Neural cell (in vitro differentiated cells): ENCODE data around the gene NANOS3. TPM values are rescaled to one million over a fixed set of nuclear protein-coding genes. Genes with fewer than 3 reads are reported as not detected.

Source experiments
- H2AFZ ChIP-seq: fragments of 200-600, 300-800 bp; sonication (generic), shearing (Covaris generic); 2 replicates; pipeline ENCODE4 v1.6.0; 2014; ENCODE audit warnings: low read depth, mild to moderate bottlenecking, antibody characterized with exemption, low read length, moderate library complexity
- H3F3A ChIP-seq: fragments of 200-600 bp; shearing (Covaris generic); 2 replicates; pipeline ENCODE4 v1.6.1; 2016; ENCODE audit warnings: mild to moderate bottlenecking, moderate library complexity, mixed read lengths, antibody characterized with exemption, low read length; ENCODE audit not compliant: insufficient read depth, poor library complexity, severe bottlenecking
- H3K27ac ChIP-seq: fragments of 200-600, 300-800 bp; sonication (generic), shearing (Covaris generic); 2 replicates; pipeline ENCODE4 v1.5.1; 2014; ENCODE audit warnings: mild to moderate bottlenecking, low read length, moderate library complexity
- H3K27me3 ChIP-seq: fragments of 300-800, 200-600 bp; sonication (generic), shearing (Covaris generic); 2 replicates; pipeline ENCODE4 v1.6.0; 2014; ENCODE audit warnings: mild to moderate bottlenecking, low read depth, low read length, moderate library complexity; ENCODE audit not compliant: insufficient read depth
- H3K36me3 ChIP-seq: fragments of 300-800, 200-600 bp; sonication (generic), shearing (Covaris generic); 2 replicates; pipeline ENCODE4 v1.5.1; 2014; ENCODE audit warnings: mild to moderate bottlenecking, antibody characterized with exemption, low read length, moderate library complexity; ENCODE audit not compliant: insufficient read depth
- H3K4me2 ChIP-seq: fragments of 300-800, 200-600 bp; sonication (generic), shearing (Covaris generic); 2 replicates; pipeline ENCODE4 v1.6.0; 2014; ENCODE audit warnings: mild to moderate bottlenecking, low read length
- H3K4me3 ChIP-seq: fragments of 300-800, 200-600 bp; sonication (generic), shearing (Covaris generic); 2 replicates; pipeline ENCODE4 v1.5.1; 2014; ENCODE audit warnings: mild to moderate bottlenecking, low read length, moderate library complexity
- H3K79me2 ChIP-seq: fragments of 200-600 bp; shearing (Covaris generic); replicated peaks from 2 replicates; pipeline ENCODE4 v1.6.0; 2014; ENCODE audit warnings: mild to moderate bottlenecking, low read length, moderate library complexity; ENCODE audit not compliant: insufficient read depth
- H3K9ac ChIP-seq: fragments of 300-800, 200-600 bp; sonication (generic), shearing (Covaris generic); 2 replicates; pipeline ENCODE4 v1.6.1; 2016; ENCODE audit warnings: mild to moderate bottlenecking, low read length, mixed read lengths
- H3K9me2 ChIP-seq: fragments of 200-600 bp; shearing (Covaris generic); 2 replicates; pipeline ENCODE4 v1.6.1; 2016; ENCODE audit warnings: mild to moderate bottlenecking, low read length, mixed read lengths; ENCODE audit not compliant: insufficient read depth
- H3K9me3 ChIP-seq: fragments of 200-600, 300-800 bp; sonication (generic), shearing (Covaris generic); 2 replicates; pipeline ENCODE4 v1.6.1; 2016; ENCODE audit warnings: mild to moderate bottlenecking, mixed run types, low read length, moderate library complexity, mixed read lengths
- H4K20me1 ChIP-seq: fragments of 200-600 bp; shearing (Covaris generic); 2 replicates; pipeline ENCODE4 v1.6.1; 2016; ENCODE audit warnings: mild to moderate bottlenecking, mixed run types; ENCODE audit not compliant: insufficient read depth
- EP300 ChIP-seq: fragments of 450-650 bp; conservative IDR thresholded peaks from 2 replicates; pipeline ENCODE4 v1.6.1; 2014; ENCODE audit warnings: antibody characterized with exemption, mild to moderate bottlenecking, moderate library complexity; ENCODE audit not compliant: poor library complexity, severe bottlenecking
- EZH2 ChIP-seq: fragments of 200-600, 300-800 bp; shearing (Covaris generic), sonication (generic); IDR thresholded peaks from 2 replicates; pipeline ENCODE4 v1.6.1; 2014; ENCODE audit warnings: antibody characterized with exemption, low read length, borderline replicate concordance, mild to moderate bottlenecking; ENCODE audit not compliant: insufficient read depth, poor library complexity, severe bottlenecking
- MXI1 ChIP-seq: fragments of 450-650 bp; conservative IDR thresholded peaks from 2 replicates; pipeline ENCODE4 v1.6.1; 2014; ENCODE audit warnings: antibody characterized with exemption, mild to moderate bottlenecking; ENCODE audit not compliant: poor library complexity, severe bottlenecking
- POLR2AphosphoS5 ChIP-seq: IDR thresholded peaks from 2 replicates; pipeline ENCODE4 v1.6.1; 2012
- RAD21 ChIP-seq: fragments of 450-650 bp; conservative IDR thresholded peaks from 2 replicates; pipeline ENCODE4 v1.6.1; 2014; ENCODE audit warnings: antibody characterized with exemption, mild to moderate bottlenecking, moderate library complexity
- SMC3 ChIP-seq: fragments of 450-650 bp; conservative IDR thresholded peaks from 2 replicates; pipeline ENCODE4 v1.6.1; 2014; ENCODE audit warnings: antibody characterized with exemption, mild to moderate bottlenecking, moderate library complexity; ENCODE audit not compliant: poor library complexity
- TAF1 ChIP-seq: IDR thresholded peaks from 2 replicates; pipeline ENCODE4 v1.6.1; 2012; ENCODE audit warnings: low read depth
- polyA plus RNA-seq: library from polyadenylated mRNA; depleted of rRNA; stranded (reverse); fragments of >200 nt; gene quantifications from 2 replicates; pipeline ENCODE4 v1.2.3, GENCODE V29; 2014
- TF ChIP-seq, protein P1 (sequence below): fragments of 450-650 bp; IDR thresholded peaks from 2 replicates; pipeline ENCODE4 v1.5.1; 2014; ENCODE audit warnings: antibody characterized with exemption, mild to moderate bottlenecking, moderate library complexity; ENCODE audit not compliant: poor library complexity, severe bottlenecking
- TF ChIP-seq, protein P2 (sequence below): IDR thresholded peaks from 2 replicates; pipeline ENCODE4 v1.6.1; 2012; ENCODE audit warnings: borderline replicate concordance

The NANOS3 gene
- polyA plus RNA-seq, 1 donor from 2014 or later, result 3.2 TPM

DNA sequence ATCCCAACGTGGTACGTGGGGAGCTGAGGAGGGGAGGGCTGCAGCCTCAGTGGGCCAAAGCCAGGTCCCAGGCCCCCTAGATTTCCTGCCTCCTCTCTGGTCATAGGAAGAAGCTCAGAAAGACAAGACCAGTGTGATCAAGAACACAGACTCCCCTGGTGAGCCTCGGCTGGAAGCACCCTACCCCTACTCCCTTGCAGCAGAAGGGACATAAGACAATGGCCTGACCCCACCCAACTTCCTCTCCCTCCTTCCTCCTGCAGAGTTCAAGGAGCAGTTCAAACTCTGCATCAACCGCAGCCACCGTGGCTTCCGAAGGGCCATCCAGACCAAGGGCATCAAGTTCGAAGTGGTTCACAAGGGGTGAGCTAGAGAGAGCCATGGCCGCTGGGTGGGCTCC lies 49.8 kb downstream of the NANOS3 start:
- Histone ChIP-seq H3K27me3 (no peaks in the 10 kb centered on the region), H2AFZ (no peak overlapping the region), H4K20me1 (no peaks in the 10 kb centered on the region), H3K4me2 (no peak overlapping the region), H3K4me3 (no peak overlapping the region), H3K79me2 (no peaks in the 10 kb centered on the region), H3K36me3 (no peaks in the 10 kb centered on the region), H3K9me2 (no peaks in the 10 kb centered on the region), H3K9ac (no peak overlapping the region), H3F3A (no peaks in the 10 kb centered on the region), H3K27ac (no peak overlapping the region), H3K9me3 (no peaks in the 10 kb centered on the region)
- TF ChIP-seq, protein P1, sequence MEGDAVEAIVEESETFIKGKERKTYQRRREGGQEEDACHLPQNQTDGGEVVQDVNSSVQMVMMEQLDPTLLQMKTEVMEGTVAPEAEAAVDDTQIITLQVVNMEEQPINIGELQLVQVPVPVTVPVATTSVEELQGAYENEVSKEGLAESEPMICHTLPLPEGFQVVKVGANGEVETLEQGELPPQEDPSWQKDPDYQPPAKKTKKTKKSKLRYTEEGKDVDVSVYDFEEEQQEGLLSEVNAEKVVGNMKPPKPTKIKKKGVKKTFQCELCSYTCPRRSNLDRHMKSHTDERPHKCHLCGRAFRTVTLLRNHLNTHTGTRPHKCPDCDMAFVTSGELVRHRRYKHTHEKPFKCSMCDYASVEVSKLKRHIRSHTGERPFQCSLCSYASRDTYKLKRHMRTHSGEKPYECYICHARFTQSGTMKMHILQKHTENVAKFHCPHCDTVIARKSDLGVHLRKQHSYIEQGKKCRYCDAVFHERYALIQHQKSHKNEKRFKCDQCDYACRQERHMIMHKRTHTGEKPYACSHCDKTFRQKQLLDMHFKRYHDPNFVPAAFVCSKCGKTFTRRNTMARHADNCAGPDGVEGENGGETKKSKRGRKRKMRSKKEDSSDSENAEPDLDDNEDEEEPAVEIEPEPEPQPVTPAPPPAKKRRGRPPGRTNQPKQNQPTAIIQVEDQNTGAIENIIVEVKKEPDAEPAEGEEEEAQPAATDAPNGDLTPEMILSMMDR, result no peak
- TF ChIP-seq EP300 (no peak), TAF1 (no peak), MXI1 (no peak), SMC3 (no peak), POLR2AphosphoS5 (no peak)
- TF ChIP-seq, protein P2, sequence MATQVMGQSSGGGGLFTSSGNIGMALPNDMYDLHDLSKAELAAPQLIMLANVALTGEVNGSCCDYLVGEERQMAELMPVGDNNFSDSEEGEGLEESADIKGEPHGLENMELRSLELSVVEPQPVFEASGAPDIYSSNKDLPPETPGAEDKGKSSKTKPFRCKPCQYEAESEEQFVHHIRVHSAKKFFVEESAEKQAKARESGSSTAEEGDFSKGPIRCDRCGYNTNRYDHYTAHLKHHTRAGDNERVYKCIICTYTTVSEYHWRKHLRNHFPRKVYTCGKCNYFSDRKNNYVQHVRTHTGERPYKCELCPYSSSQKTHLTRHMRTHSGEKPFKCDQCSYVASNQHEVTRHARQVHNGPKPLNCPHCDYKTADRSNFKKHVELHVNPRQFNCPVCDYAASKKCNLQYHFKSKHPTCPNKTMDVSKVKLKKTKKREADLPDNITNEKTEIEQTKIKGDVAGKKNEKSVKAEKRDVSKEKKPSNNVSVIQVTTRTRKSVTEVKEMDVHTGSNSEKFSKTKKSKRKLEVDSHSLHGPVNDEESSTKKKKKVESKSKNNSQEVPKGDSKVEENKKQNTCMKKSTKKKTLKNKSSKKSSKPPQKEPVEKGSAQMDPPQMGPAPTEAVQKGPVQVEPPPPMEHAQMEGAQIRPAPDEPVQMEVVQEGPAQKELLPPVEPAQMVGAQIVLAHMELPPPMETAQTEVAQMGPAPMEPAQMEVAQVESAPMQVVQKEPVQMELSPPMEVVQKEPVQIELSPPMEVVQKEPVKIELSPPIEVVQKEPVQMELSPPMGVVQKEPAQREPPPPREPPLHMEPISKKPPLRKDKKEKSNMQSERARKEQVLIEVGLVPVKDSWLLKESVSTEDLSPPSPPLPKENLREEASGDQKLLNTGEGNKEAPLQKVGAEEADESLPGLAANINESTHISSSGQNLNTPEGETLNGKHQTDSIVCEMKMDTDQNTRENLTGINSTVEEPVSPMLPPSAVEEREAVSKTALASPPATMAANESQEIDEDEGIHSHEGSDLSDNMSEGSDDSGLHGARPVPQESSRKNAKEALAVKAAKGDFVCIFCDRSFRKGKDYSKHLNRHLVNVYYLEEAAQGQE, result no peak

DNA sequence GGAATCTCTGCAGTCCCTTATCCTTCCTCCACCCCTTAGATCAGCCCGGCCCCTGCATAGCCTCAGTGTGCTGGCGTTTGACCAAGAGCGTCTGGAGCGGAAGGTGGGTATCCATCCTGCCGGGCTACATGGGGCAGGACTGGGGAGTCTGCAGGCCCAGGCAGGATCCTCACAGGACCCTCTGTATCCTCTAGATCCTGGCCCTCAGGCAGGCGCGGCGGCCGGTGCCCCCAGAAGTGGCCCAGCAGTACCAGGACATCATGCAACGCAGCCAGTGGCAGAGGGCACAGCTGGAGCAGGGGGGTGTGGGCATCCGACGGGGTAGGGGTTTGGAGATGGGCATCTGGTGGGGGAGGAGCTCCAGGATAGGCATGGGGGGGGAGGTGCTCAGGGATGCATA lies 52.4 kb downstream of the NANOS3 start:
- Histone ChIP-seq H3F3A (no peaks in the 10 kb centered on the region), H3K36me3 (no peaks in the 10 kb centered on the region), H3K4me3 (no peak overlapping the region), H3K4me2 (no peak overlapping the region), H3K27me3 (no peaks in the 10 kb centered on the region), H3K79me2 (no peaks in the 10 kb centered on the region), H4K20me1 (no peaks in the 10 kb centered on the region), H3K27ac (no peak overlapping the region), H2AFZ (no peak overlapping the region), H3K9me3 (no peaks in the 10 kb centered on the region), H3K9me2 (no peaks in the 10 kb centered on the region), H3K9ac (no peak overlapping the region)
- no peak for TF ChIP-seq EP300
- no peak for TF ChIP-seq MXI1

DNA sequence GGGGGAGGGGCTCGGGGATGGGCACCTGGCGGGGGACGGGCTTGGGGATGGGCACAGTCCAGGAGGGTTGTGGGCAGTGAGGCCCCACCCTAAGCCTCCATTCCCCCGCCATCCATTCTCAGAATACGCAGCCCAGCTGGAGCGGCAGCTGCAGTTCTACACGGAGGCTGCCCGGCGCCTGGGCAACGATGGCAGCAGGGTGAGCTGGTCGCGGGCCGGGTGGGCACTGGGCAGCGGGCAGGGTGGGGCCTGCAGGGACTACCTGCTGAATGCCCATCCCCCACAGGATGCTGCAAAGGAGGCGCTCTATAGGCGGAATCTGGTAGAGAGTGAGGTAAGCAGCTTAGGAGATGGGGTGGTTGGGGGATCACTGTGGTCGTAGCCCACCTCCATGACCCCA lies 53.0 kb downstream of the NANOS3 start:
- no peaks in the 10 kb centered on the region for H3K9me3 ChIP-seq
- H3K27me3 ChIP-seq, result no peaks in the 10 kb centered on the region
- TF ChIP-seq RAD21, result no peak
- TF ChIP-seq MXI1, result no peak
- TF ChIP-seq SMC3, result no peak
- TF ChIP-seq EZH2, result no peak
- TF ChIP-seq EP300, result no peak
- TF ChIP-seq TAF1, result no peak
- TF ChIP-seq POLR2AphosphoS5, result no peak
- TF ChIP-seq, protein P2, result no peak
- TF ChIP-seq, protein P1, result no peak

More for the DNA sequence above, 53.0 kb downstream of the NANOS3 start:
- no peak overlapping the region for H3K27ac ChIP-seq
- H3F3A ChIP-seq, result no peaks in the 10 kb centered on the region
- no peaks in the 10 kb centered on the region for H4K20me1 ChIP-seq
- H2AFZ ChIP-seq, result no peak overlapping the region
- H3K79me2 ChIP-seq, result no peaks in the 10 kb centered on the region
- H3K36me3 ChIP-seq, result no peaks in the 10 kb centered on the region
- no peaks in the 10 kb centered on the region for H3K9me2 ChIP-seq
- no peak overlapping the region for H3K9ac ChIP-seq
- H3K4me3 ChIP-seq, result no peak overlapping the region
- H3K4me2 ChIP-seq, result no peak overlapping the region
